Thoracic aorta (tissue), 2 donors: Measurements from ENCODE around the gene PTCHD4. TPM values are rescaled to one million over a fixed set of nuclear protein-coding genes. Genes with fewer than 3 reads are reported as not detected.
"Not testable (repeated sequence)": the region's sequence is repeated elsewhere in the genome, so short reads cannot be mapped to it uniquely, and the experiment has no call there.

Experiments used
- ATAC-seq: fragments of 150-250 bp; one replicate; pipeline ENCODE4 v1.8.0; 2017; ENCODE audit warnings: low read depth; ENCODE audit not compliant: insufficient number of reproducible peaks, low FRiP score
- DNase-seq: peaks from one replicate; pipeline ENCODE4 v3.0.0-alpha.2; 2020; ENCODE audit warnings: low spot score
- H3K27ac ChIP-seq, 2 donors: fragments of 200-600 bp; sonication (generic); 1 replicate in 1 of 2; 2 replicates in 1 of 2; pipeline ENCODE4 v1.5.1; 2016; ENCODE audit warnings: mild to moderate bottlenecking in 2 of 2, moderate library complexity in 2 of 2
- H3K27me3 ChIP-seq: fragments of 200-600 bp; sonication (generic); replicated peaks from 2 replicates; pipeline ENCODE4 v1.6.0; 2016; ENCODE audit warnings: mild to moderate bottlenecking; ENCODE audit not compliant: insufficient read depth
- H3K36me3 ChIP-seq: fragments of 200-600 bp; sonication (generic); one replicate; pipeline ENCODE4 v1.5.1; 2016
- H3K4me1 ChIP-seq, 2 donors: fragments of 200-600 bp; sonication (generic); 1 replicate in 1 of 2; 2 replicates in 1 of 2; pipeline versions ENCODE4 v1.5.1 to v1.6.0; 2016; ENCODE audit warnings: low read depth in 2 of 2, mild to moderate bottlenecking in 1 of 2; ENCODE audit not compliant: control insufficient read depth in 1 of 2
- H3K4me3 ChIP-seq: fragments of 200-600 bp; sonication (generic); 2 replicates; pipeline ENCODE4 v1.5.1; 2016; ENCODE audit warnings: mild to moderate bottlenecking
- H3K9me3 ChIP-seq: fragments of 200-600 bp; sonication (generic); 2 replicates; pipeline ENCODE4 v1.5.1; 2016
- CTCF ChIP-seq: fragments of 200-600 bp; sonication (generic); IDR thresholded peaks from one replicate; pipeline ENCODE4 v1.5.1; 2019; ENCODE audit warnings: antibody characterized with exemption
- total RNA-seq, 2 donors: library from RNA; depleted of rRNA; stranded (reverse); fragments of >200 nt; gene quantifications; one replicate each; pipeline versions ENCODE4 v1.1.0 to v1.2.3, GENCODE V29; 2016

PTCHD4 gene
- total RNA-seq, 2 donors from 2014 or later, result 2.7 to 4.9 TPM

- TF ChIP-seq CTCF, result no peak
- Histone ChIP-seq H3K9me3 (no peaks in the 10 kb centered on the region), H3K27ac (peak overlapping the region in 1 of 2 donors; percentile 53), H3K36me3 (no peaks in the 10 kb centered on the region), H3K4me3 (peak overlapping the region; percentile 57), H3K4me1 (no peaks in the 10 kb centered on the region), H3K27me3 (no peaks in the 10 kb centered on the region)
- no peak for DNase-seq
- no peak for ATAC-seq
Observed at GRCh38 chr6:48110436-48111142, 408 bp downstream of the PTCHD4 start.

- no peaks in the 10 kb centered on the region for H3K27me3 ChIP-seq
- H3K4me1 ChIP-seq, result no peaks in the 10 kb centered on the region
- no peak for TF ChIP-seq CTCF
- DNase-seq (no peak), ATAC-seq (no peak)
- peak overlapping the region; percentile 57 for H3K4me3 ChIP-seq
- H3K9me3 ChIP-seq, result no peaks in the 10 kb centered on the region
- no peaks in the 10 kb centered on the region for H3K36me3 ChIP-seq
- H3K27ac ChIP-seq, result peak overlapping the region in 1 of 2 donors; percentile 2
Observed at GRCh38 chr6:48109944-48110343, 1.1 kb downstream of the PTCHD4 start.

GRCh38 chr6:48102476-48103195, 8.4 kb downstream of the PTCHD4 start:
- not testable (repeated sequence) for H3K9me3 ChIP-seq, H3K4me1 ChIP-seq, H3K27me3 ChIP-seq, H3K4me3 ChIP-seq, ATAC-seq, DNase-seq, H3K36me3 ChIP-seq, H3K27ac ChIP-seq

- no peak overlapping the region for H3K27ac ChIP-seq
- no peaks in the 10 kb centered on the region for H3K4me1 ChIP-seq
- no peaks in the 10 kb centered on the region for H3K9me3 ChIP-seq
- no peaks in the 10 kb centered on the region for H3K27me3 ChIP-seq
- ATAC-seq (no peak), DNase-seq (no peak)
- H3K36me3 ChIP-seq, result no peaks in the 10 kb centered on the region
- no peak for TF ChIP-seq CTCF
- H3K4me3 ChIP-seq, result no peak overlapping the region
Observed at GRCh38 chr6:48101290-48101689, 9.7 kb downstream of the PTCHD4 start.

GRCh38 chr6:48100588-48100895, 10.5 kb downstream of the PTCHD4 start:
- H3K27me3 ChIP-seq, result no peaks in the 10 kb centered on the region
- no peaks in the 10 kb centered on the region for H3K4me1 ChIP-seq
- DNase-seq (no peak), ATAC-seq (no peak)
- no peak overlapping the region for H3K4me3 ChIP-seq
- no peak for TF ChIP-seq CTCF
- H3K27ac ChIP-seq, result no peak overlapping the region
- H3K36me3 ChIP-seq, result no peaks in the 10 kb centered on the region
- H3K9me3 ChIP-seq, result no peaks in the 10 kb centered on the region
